GOT3 (cell line): Measurements from ENCODE around the gene HSFX3.
"Not testable (repeated sequence)": the region's sequence is repeated elsewhere in the genome, so short reads cannot be mapped to it uniquely, and the experiment has no call there.

ENCODE experiments used
- DNase-seq: peaks from one replicate; lab custom pipeline; 2025; ENCODE audit warnings: mixed read lengths; lab: John Stamatoyannopoulos, UW

The HSFX3 gene

GRCh38 chrX:149549701-149550100 lies at the start of gene HSFX3:
TSS of gene HSFX3 (minus strand) at chrX:149549924. CDS start at chrX:149549852, 72 bp downstream.
- DNase-seq: not testable (repeated sequence)

- DNase-seq: not testable (repeated sequence)
Observed at GRCh38 chrX:149598603-149599002, 48.9 kb upstream of the HSFX3 start.

- DNase-seq: not testable (repeated sequence)
Observed at GRCh38 chrX:149595943-149596342, 46.2 kb upstream of the HSFX3 start.

GRCh38 chrX:149595214-149595613 lies 45.5 kb upstream of the HSFX3 start, which contains the start of gene HSFX2:
TSS of gene HSFX2 (minus strand) at chrX:149595314. CDS start at chrX:149594700, 614 bp downstream.
- not testable (repeated sequence) for DNase-seq

GRCh38 chrX:149590993-149591392 lies 41.3 kb upstream of the HSFX3 start:
- not testable (repeated sequence) for DNase-seq

- not testable (repeated sequence) for DNase-seq
Observed at GRCh38 chrX:149587359-149587758, 37.6 kb upstream of the HSFX3 start, which contains the start of gene MAGEA9B. TSS of gene MAGEA9B (minus strand) at chrX:149587459. CDS start at chrX:149583179, 4,280 bp downstream.

GRCh38 chrX:149585631-149586030 lies 35.9 kb upstream of the HSFX3 start:
- not testable (repeated sequence) for DNase-seq

- not testable (repeated sequence) for DNase-seq
Observed at GRCh38 chrX:149573456-149573855, 23.7 kb upstream of the HSFX3 start.

- DNase-seq: no peak
Observed at GRCh38 chrX:149572743-149573142, 23.0 kb upstream of the HSFX3 start.

- DNase-seq: no peak
Observed at GRCh38 chrX:149571770-149572169, 22.0 kb upstream of the HSFX3 start.

- DNase-seq: no peak
Observed at GRCh38 chrX:149570668-149571067, 20.9 kb upstream of the HSFX3 start.

GRCh38 chrX:149569770-149570169 lies 20.0 kb upstream of the HSFX3 start:
- DNase-seq: no peak

GRCh38 chrX:149568701-149569296 lies 19.1 kb upstream of the HSFX3 start:
- DNase-seq: no peak

- DNase-seq: no peak
Observed at GRCh38 chrX:149567621-149568417, 18.1 kb upstream of the HSFX3 start.

GRCh38 chrX:149563359-149563758 lies 13.6 kb upstream of the HSFX3 start:
- no peak for DNase-seq

GRCh38 chrX:149555251-149555650 lies 5.5 kb upstream of the HSFX3 start:
- DNase-seq: not testable (repeated sequence)

GRCh38 chrX:149551939-149552248 lies 2.2 kb upstream of the HSFX3 start:
- not testable (repeated sequence) for DNase-seq

- not testable (repeated sequence) for DNase-seq
Observed at GRCh38 chrX:149551245-149551938, 1.7 kb upstream of the HSFX3 start.

- not testable (repeated sequence) for DNase-seq
Observed at GRCh38 chrX:149550454-149550853, 730 bp upstream of the HSFX3 start.

GRCh38 chrX:149547782-149548181 lies 1.9 kb downstream of the HSFX3 start:
- DNase-seq: not testable (repeated sequence)

- not testable (repeated sequence) for DNase-seq
Observed at GRCh38 chrX:149546962-149547361, 2.8 kb downstream of the HSFX3 start.
